ENCODE data around the gene HIKESHI. TPM values are rescaled to one million over a fixed set of nuclear protein-coding genes. Genes with fewer than 3 reads are reported as not detected.

The HIKESHI gene
- total RNA-seq, 2 experiments from 2014 or later, result 34.9 to 48.6 TPM

DNA sequence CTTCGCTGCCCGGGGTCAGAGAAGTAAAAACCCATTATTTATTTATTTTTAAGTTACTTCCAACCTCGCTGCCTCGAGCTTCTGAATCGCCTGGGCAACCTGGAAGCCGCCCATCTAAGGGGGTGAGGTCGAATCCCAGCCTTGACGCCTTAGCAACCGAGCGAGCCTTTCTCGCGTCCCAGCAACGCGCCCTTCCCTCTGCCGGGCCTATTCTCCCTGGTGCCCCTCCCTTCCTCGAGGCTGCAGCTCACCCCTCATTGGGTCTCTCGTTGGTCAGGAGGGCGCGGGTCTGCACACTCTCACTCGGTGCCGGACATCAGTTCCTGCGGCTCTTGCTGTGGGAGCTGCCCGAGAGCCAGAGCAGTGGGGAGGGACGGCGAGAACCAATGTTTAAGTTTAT lies 72.5 kb downstream of the HIKESHI start, which contains the start of gene CCDC81:
Gene CCDC81 (plus strand): TSS at position 302 of the 400 bp plus-strand sequence. CDS start 277 bp downstream, outside the sequence.
- Histone ChIP-seq H3K4me1 (ENCODE audit: insufficient read depth, low read length, poor library complexity, severe bottlenecking) (no peaks in the 10 kb centered on the region), H3K9me3 (ENCODE audit: low read length) (no peaks in the 10 kb centered on the region), H3K4me3 (ENCODE audit: low read depth, low read length, poor library complexity, severe bottlenecking) (no peak within 1 kb of the TSS), H3K27ac (ENCODE audit: low read depth, low read length, poor library complexity, severe bottlenecking) (no peak within 1 kb of the TSS), H3K4me2 (ENCODE audit: low read length) (no peak within 1 kb of the TSS), H2AFZ (ENCODE audit: low read length) (no peak within 1 kb of the TSS), H3K9me2 (ENCODE audit: insufficient read depth, low read length) (no peaks in the 10 kb centered on the region), H3K36me3 (ENCODE audit: insufficient read depth, low read length) (no peaks in the 10 kb centered on the region), H3K79me2 (ENCODE audit: insufficient read depth, low read depth, low read length) (no peaks in the 10 kb centered on the region), H4K20me1 (ENCODE audit: insufficient read depth, low read length) (no peaks in the 10 kb centered on the region)
- intact Hi-C loops (cut with micrococcal nuclease; ENCODE audit: unreplicated experiment), result no loop called here
- BruUV-seq (replicated peaks), result no TSS peak
- TF ChIP-seq, protein P1, sequence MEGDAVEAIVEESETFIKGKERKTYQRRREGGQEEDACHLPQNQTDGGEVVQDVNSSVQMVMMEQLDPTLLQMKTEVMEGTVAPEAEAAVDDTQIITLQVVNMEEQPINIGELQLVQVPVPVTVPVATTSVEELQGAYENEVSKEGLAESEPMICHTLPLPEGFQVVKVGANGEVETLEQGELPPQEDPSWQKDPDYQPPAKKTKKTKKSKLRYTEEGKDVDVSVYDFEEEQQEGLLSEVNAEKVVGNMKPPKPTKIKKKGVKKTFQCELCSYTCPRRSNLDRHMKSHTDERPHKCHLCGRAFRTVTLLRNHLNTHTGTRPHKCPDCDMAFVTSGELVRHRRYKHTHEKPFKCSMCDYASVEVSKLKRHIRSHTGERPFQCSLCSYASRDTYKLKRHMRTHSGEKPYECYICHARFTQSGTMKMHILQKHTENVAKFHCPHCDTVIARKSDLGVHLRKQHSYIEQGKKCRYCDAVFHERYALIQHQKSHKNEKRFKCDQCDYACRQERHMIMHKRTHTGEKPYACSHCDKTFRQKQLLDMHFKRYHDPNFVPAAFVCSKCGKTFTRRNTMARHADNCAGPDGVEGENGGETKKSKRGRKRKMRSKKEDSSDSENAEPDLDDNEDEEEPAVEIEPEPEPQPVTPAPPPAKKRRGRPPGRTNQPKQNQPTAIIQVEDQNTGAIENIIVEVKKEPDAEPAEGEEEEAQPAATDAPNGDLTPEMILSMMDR (conservative IDR thresholded peaks at IDR 0.05; ENCODE audit: low read length), result no peak
- no peak for TF ChIP-seq EZH2phosphoT487 (IDR thresholded peaks at IDR 0.05; ENCODE audit: borderline replicate concordance, low read depth, low read length)
- ChIA-PET POLR2A (no interaction called here), CTCF (ENCODE audit: unreplicated experiment) (no interaction called here)
- no peak for DNase-seq (ENCODE audit: low spot score)

DNA sequence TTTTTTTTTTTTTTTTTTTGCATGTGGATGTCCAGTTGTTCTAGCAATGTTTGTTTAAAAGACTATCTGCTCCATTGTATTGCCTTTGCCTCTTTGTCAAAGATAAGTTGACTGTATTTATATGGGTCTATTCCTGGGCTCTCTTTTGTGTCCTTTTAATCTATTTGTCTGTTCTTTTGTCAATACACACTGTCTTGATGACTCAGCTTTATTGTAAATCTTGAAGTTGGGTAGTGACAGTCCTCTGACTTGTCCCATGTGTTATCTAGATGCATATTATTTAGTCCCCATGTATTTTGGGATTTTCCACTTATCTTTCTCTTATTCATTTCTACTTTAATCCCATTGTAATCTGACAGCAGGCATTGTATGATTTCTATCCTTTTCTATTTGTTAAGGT lies 75.9 kb downstream of the HIKESHI start:
- no peaks in the 10 kb centered on the region for H3K36me3 ChIP-seq (ENCODE audit: insufficient read depth, low read length)
- DNase-seq (ENCODE audit: low spot score), result no peak
- no peaks in the 10 kb centered on the region for H4K20me1 ChIP-seq (ENCODE audit: insufficient read depth, low read length)
- no peaks in the 10 kb centered on the region for H3K79me2 ChIP-seq (ENCODE audit: insufficient read depth, low read depth, low read length)
- ChIA-PET POLR2A (interaction anchor here (0.5 kb wide), 1 partner anchor 435 kb away, joined by 3 read pairs; no protein-coding TSS in a partner anchor), CTCF (ENCODE audit: unreplicated experiment) (no interaction called here)
- no peak overlapping the region for H3K4me3 ChIP-seq (ENCODE audit: low read depth, low read length, poor library complexity, severe bottlenecking)
- no peak overlapping the region for H2AFZ ChIP-seq (ENCODE audit: low read length)
- intact Hi-C loops (cut with micrococcal nuclease; ENCODE audit: unreplicated experiment), result no loop called here
- no peaks in the 10 kb centered on the region for H3K9me3 ChIP-seq (ENCODE audit: low read length)
- no peaks in the 10 kb centered on the region for H3K4me1 ChIP-seq (ENCODE audit: insufficient read depth, low read length, poor library complexity, severe bottlenecking)
- no peaks in the 10 kb centered on the region for H3K9me2 ChIP-seq (ENCODE audit: insufficient read depth, low read length)
- no TSS peak for BruUV-seq (replicated peaks)
- H3K4me2 ChIP-seq (ENCODE audit: low read length), result no peak overlapping the region
- no peak overlapping the region for H3K27ac ChIP-seq (ENCODE audit: low read depth, low read length, poor library complexity, severe bottlenecking)
- TF ChIP-seq EZH2phosphoT487 (IDR thresholded peaks at IDR 0.05; ENCODE audit: borderline replicate concordance, low read depth, low read length), result no peak
- TF ChIP-seq, protein P1 (conservative IDR thresholded peaks at IDR 0.05; ENCODE audit: low read length), result no peak

DNA sequence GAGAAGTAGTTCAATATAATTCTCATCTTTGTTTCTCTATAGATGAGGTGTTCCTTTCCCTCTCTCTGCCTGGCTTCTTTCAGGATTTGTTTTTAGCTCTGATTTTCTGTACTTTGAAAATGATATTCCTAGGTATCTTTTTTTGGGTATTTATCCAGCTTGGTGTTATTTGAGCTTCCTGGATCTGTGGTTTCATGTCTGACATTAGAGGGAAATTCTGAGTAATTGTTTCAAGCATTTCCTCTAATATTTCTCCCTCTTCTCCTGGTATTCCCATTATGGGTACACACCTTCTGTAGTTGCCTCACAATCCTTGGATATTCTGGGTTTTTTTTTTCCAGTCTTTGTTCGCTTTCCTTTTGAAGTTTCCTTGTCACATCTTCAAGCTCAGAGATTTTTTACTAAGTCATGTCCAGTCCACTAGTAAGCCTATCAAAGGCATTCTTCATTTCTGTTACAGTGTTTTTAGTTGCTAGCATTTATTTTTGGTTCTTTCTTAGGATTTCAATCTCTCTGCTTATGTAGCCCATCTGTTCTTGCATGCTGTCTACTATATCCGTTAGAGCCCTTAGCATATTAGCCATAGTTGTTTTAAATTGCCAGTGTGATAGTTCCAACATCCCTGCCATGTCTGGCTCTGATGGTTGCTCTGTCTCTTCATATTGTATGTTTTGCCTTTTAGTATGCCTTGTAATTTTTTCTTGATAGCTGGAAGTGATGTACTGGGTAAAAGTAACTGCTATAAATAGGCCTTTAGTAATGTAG lies 78.4 kb downstream of the HIKESHI start:
- no peak for TF ChIP-seq EZH2phosphoT487 (IDR thresholded peaks at IDR 0.05; ENCODE audit: borderline replicate concordance, low read depth, low read length)
- TF ChIP-seq, protein P1 (conservative IDR thresholded peaks at IDR 0.05; ENCODE audit: low read length), result no peak
- Histone ChIP-seq H3K36me3 (ENCODE audit: insufficient read depth, low read length) (no peaks in the 10 kb centered on the region), H3K9me3 (ENCODE audit: low read length) (no peaks in the 10 kb centered on the region), H3K4me2 (ENCODE audit: low read length) (no peak overlapping the region), H3K4me3 (ENCODE audit: low read depth, low read length, poor library complexity, severe bottlenecking) (no peak overlapping the region), H3K4me1 (ENCODE audit: insufficient read depth, low read length, poor library complexity, severe bottlenecking) (no peaks in the 10 kb centered on the region), H3K79me2 (ENCODE audit: insufficient read depth, low read depth, low read length) (no peaks in the 10 kb centered on the region), H2AFZ (ENCODE audit: low read length) (no peak overlapping the region), H3K9me2 (ENCODE audit: insufficient read depth, low read length) (no peaks in the 10 kb centered on the region), H3K27ac (ENCODE audit: low read depth, low read length, poor library complexity, severe bottlenecking) (no peak overlapping the region), H4K20me1 (ENCODE audit: insufficient read depth, low read length) (no peaks in the 10 kb centered on the region)
- ChIA-PET POLR2A (no interaction called here), CTCF (ENCODE audit: unreplicated experiment) (no interaction called here)
- BruUV-seq (replicated peaks), result no TSS peak
- intact Hi-C loops (cut with micrococcal nuclease; ENCODE audit: unreplicated experiment), result no loop called here
- DNase-seq (ENCODE audit: low spot score), result no peak

Data from OCI-LY7 (cell line).